GM23338 (cell line): ENCODE measurements around the gene DRD4.

Source experiments
- CREB1 ChIP-seq: fragments of 250-450 bp; sonication (Bioruptor Pico); IDR thresholded peaks from 2 replicates; pipeline ENCODE4 v1.5.0; 2020; ENCODE audit warnings: low read depth, mild to moderate bottlenecking, moderate library complexity
- CTCF ChIP-seq, 2 experiments: fragments of 200-600 bp in 1 of 2; sonication (generic) in 1 of 2; conservative IDR thresholded peaks; 2 replicates each; pipeline versions ENCODE4 v1.5.1 to v1.6.1; 2016 to 2017; ENCODE audit warnings: antibody characterized with exemption in 2 of 2, low read depth in 2 of 2, mild to moderate bottlenecking in 2 of 2, moderate library complexity in 1 of 2
- EZH2 ChIP-seq: fragments of 200-600 bp; sonication (generic); IDR thresholded peaks from one replicate; pipeline ENCODE4 v1.8.0; 2017; ENCODE audit warnings: antibody characterized with exemption, mild to moderate bottlenecking, low read depth; ENCODE audit not compliant: unreplicated experiment
- EZH2phosphoT487 ChIP-seq: fragments of 200-600 bp; sonication (generic); IDR thresholded peaks from one replicate; pipeline ENCODE4 v1.8.1; 2018; ENCODE audit warnings: antibody characterized with exemption; ENCODE audit not compliant: unreplicated experiment
- JUNB ChIP-seq: IDR thresholded peaks from one replicate; pipeline ENCODE4 v1.6.1; 2016; ENCODE audit warnings: antibody characterized with exemption; ENCODE audit not compliant: unreplicated experiment
- POLR2AphosphoS5 ChIP-seq: IDR thresholded peaks from 2 replicates; pipeline ENCODE4 v1.6.1; 2016; ENCODE audit warnings: antibody characterized with exemption, low read depth
- STAT1 ChIP-seq: IDR thresholded peaks from one replicate; pipeline ENCODE4 v1.6.1; 2016; ENCODE audit warnings: antibody characterized with exemption; ENCODE audit not compliant: unreplicated experiment
- ZNF114 ChIP-seq: fragments of 250-450 bp; sonication (Bioruptor Pico); IDR thresholded peaks from 2 replicates; pipeline ENCODE4 v1.5.0; 2020; ENCODE audit warnings: mild to moderate bottlenecking, moderate library complexity
- TF ChIP-seq, protein P1 (sequence below): IDR thresholded peaks from one replicate; pipeline ENCODE4 v1.6.1; 2018; ENCODE audit warnings: antibody characterized with exemption; ENCODE audit not compliant: unreplicated experiment

GRCh38 chr11:674406-674805 lies 37.3 kb downstream of the DRD4 start:
- TF ChIP-seq, protein P1, sequence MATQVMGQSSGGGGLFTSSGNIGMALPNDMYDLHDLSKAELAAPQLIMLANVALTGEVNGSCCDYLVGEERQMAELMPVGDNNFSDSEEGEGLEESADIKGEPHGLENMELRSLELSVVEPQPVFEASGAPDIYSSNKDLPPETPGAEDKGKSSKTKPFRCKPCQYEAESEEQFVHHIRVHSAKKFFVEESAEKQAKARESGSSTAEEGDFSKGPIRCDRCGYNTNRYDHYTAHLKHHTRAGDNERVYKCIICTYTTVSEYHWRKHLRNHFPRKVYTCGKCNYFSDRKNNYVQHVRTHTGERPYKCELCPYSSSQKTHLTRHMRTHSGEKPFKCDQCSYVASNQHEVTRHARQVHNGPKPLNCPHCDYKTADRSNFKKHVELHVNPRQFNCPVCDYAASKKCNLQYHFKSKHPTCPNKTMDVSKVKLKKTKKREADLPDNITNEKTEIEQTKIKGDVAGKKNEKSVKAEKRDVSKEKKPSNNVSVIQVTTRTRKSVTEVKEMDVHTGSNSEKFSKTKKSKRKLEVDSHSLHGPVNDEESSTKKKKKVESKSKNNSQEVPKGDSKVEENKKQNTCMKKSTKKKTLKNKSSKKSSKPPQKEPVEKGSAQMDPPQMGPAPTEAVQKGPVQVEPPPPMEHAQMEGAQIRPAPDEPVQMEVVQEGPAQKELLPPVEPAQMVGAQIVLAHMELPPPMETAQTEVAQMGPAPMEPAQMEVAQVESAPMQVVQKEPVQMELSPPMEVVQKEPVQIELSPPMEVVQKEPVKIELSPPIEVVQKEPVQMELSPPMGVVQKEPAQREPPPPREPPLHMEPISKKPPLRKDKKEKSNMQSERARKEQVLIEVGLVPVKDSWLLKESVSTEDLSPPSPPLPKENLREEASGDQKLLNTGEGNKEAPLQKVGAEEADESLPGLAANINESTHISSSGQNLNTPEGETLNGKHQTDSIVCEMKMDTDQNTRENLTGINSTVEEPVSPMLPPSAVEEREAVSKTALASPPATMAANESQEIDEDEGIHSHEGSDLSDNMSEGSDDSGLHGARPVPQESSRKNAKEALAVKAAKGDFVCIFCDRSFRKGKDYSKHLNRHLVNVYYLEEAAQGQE: no peak
- no peak for TF ChIP-seq CREB1 (CRISPR knock-in tag)
- no peak for TF ChIP-seq CTCF (conservative IDR thresholded peaks at IDR 0.05; ENCODE audit: low read depth in 2 of 2)
- TF ChIP-seq EZH2: no peak
- no peak for TF ChIP-seq EZH2phosphoT487
- no peak for TF ChIP-seq POLR2AphosphoS5
- TF ChIP-seq JUNB: no peak
- no peak for TF ChIP-seq STAT1
- TF ChIP-seq ZNF114 (CRISPR knock-in tag): no peak
